Astrocyte (in vitro differentiated cells and primary cell): ENCODE measurements around the gene PPP1R26.

Experiments used
- EZH2 ChIP-seq: IDR thresholded peaks from 2 replicates; pipeline ENCODE4 v1.6.1; 2012; ENCODE audit warnings: mild to moderate bottlenecking, low read length, inconsistent platforms; ENCODE audit not compliant: insufficient read depth
- TF ChIP-seq, protein P1 (sequence below): IDR thresholded peaks from 2 replicates; pipeline ENCODE4 v1.5.1; 2011; ENCODE audit warnings: low read depth, mild to moderate bottlenecking, inconsistent platforms, low read length, moderate library complexity; ENCODE audit not compliant: insufficient read depth

DNA sequence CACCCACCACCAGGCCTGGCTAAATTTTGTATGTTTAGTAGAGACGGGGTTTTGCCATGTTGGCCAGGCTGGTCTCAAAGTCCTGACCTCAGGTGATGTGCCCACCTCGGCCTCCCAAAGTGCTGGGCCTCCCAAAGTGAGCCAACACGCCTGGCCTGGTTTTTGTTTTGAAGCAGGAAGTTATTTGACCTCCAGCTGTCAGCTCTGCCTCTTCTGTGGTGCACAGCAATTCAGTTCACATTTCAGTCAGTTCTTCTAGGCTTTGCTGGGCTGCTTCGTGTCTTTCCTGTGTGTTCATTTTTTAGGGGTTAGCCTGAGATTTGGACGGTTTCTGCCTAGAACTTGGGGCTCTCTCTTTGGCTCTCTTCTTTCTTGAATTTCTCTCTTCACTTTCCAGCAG lies 50.6 kb downstream of the PPP1R26 start:
- TF ChIP-seq, protein P1, sequence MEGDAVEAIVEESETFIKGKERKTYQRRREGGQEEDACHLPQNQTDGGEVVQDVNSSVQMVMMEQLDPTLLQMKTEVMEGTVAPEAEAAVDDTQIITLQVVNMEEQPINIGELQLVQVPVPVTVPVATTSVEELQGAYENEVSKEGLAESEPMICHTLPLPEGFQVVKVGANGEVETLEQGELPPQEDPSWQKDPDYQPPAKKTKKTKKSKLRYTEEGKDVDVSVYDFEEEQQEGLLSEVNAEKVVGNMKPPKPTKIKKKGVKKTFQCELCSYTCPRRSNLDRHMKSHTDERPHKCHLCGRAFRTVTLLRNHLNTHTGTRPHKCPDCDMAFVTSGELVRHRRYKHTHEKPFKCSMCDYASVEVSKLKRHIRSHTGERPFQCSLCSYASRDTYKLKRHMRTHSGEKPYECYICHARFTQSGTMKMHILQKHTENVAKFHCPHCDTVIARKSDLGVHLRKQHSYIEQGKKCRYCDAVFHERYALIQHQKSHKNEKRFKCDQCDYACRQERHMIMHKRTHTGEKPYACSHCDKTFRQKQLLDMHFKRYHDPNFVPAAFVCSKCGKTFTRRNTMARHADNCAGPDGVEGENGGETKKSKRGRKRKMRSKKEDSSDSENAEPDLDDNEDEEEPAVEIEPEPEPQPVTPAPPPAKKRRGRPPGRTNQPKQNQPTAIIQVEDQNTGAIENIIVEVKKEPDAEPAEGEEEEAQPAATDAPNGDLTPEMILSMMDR, result no peak
- TF ChIP-seq EZH2, result no peak
